A673 (cell line): Measurements from ENCODE around the gene SPRY1. TPM values are rescaled to one million over a fixed set of nuclear protein-coding genes. Genes with fewer than 3 reads are reported as not detected.

ENCODE experiments used
- BruUV-seq: library from RNA; stranded (reverse); fragments of 400-500 nt; replicated peaks from 2 replicates; lab custom pipeline; 2021; lab: Mats Ljungman, UMichigan
- CTCF ChIA-PET: fragments of 300-600 bp; sonication (Branson Sonifier 250); formaldehyde crosslinking; loops from one replicate; lab custom pipeline; 2022; ENCODE audit warnings: antibody characterized with exemption; lab: Charles Lee
- POLR2A ChIA-PET: fragments of 300-600 bp; sonication (Branson Sonifier 250); formaldehyde crosslinking; loops from one replicate; lab custom pipeline; 2022; ENCODE audit warnings: antibody characterized with exemption; ENCODE audit not compliant: low non-redundant PET; lab: Charles Lee
- DNase-seq: peaks from one replicate; pipeline ENCODE4 v3.0.0-alpha.2; 2015; ENCODE audit warnings: low spot score
- H3K27ac ChIP-seq: fragments of 200-600 bp; sonication (generic); 2 replicates; pipeline ENCODE4 v1.5.1; 2016; ENCODE audit warnings: mixed run types, low read depth, mild to moderate bottlenecking, mixed read lengths, antibody characterized with exemption, low read length; ENCODE audit not compliant: poor library complexity, severe bottlenecking
- H3K27me3 ChIP-seq: fragments of 200-600 bp; sonication (generic); replicated peaks from 2 replicates; pipeline ENCODE4 v1.6.1; 2017; ENCODE audit warnings: mixed run types, low read depth, mild to moderate bottlenecking, mixed read lengths, antibody characterized with exemption, low read length; ENCODE audit not compliant: insufficient read depth, poor library complexity
- H3K36me3 ChIP-seq: fragments of 200-600 bp; sonication (generic); 2 replicates; pipeline ENCODE4 v1.6.1; 2016; ENCODE audit warnings: mixed run types, mild to moderate bottlenecking, mixed read lengths, antibody characterized with exemption, low read length; ENCODE audit not compliant: insufficient read depth, poor library complexity, severe bottlenecking
- H3K4me1 ChIP-seq: fragments of 200-600 bp; sonication (generic); 2 replicates; pipeline ENCODE4 v1.6.1; 2017; ENCODE audit warnings: mixed run types, mild to moderate bottlenecking, mixed read lengths, antibody characterized with exemption, low read length; ENCODE audit not compliant: insufficient read depth, poor library complexity, severe bottlenecking
- H3K4me3 ChIP-seq: fragments of 200-600 bp; sonication (generic); 2 replicates; pipeline ENCODE4 v1.5.1; 2016; ENCODE audit warnings: low read depth, mixed run types, mild to moderate bottlenecking, mixed read lengths, low read length; ENCODE audit not compliant: poor library complexity, severe bottlenecking
- H3K9me3 ChIP-seq: fragments of 200-600 bp; sonication (generic); 2 replicates; pipeline ENCODE4 v1.6.1; 2016; ENCODE audit warnings: mixed run types, low read depth, mild to moderate bottlenecking, mixed read lengths, antibody characterized with exemption, low read length; ENCODE audit not compliant: poor library complexity, severe bottlenecking
- CTCF ChIP-seq: fragments of 300-800, 200-600 bp; sonication (generic); conservative IDR thresholded peaks from 2 replicates; pipeline ENCODE4 v1.5.1; 2017; ENCODE audit warnings: low read depth, mild to moderate bottlenecking, antibody characterized with exemption, low read length, moderate library complexity, mixed read lengths
- EZH2 ChIP-seq: fragments of 200-600 bp; sonication (generic); IDR thresholded peaks from 2 replicates; pipeline ENCODE4 v1.6.1; 2017; ENCODE audit warnings: borderline replicate concordance, low read depth, mild to moderate bottlenecking, mixed read lengths, antibody characterized with exemption, low read length; ENCODE audit not compliant: poor library complexity, severe bottlenecking
- intact Hi-C: fragments of 100-400 bp; cut with micrococcal nuclease; formaldehyde crosslinking; loops from one replicate; pipeline ENCODE4 v1.10.0; 2022; ENCODE audit not compliant: unreplicated experiment
- total RNA-seq: library from RNA; stranded (reverse); gene quantifications from 2 replicates; pipeline ENCODE4 v1.2.3, GENCODE V29; 2021

Gene SPRY1
- total RNA-seq, 1 experiment from 2014 or later: 6.0 TPM

DNA sequence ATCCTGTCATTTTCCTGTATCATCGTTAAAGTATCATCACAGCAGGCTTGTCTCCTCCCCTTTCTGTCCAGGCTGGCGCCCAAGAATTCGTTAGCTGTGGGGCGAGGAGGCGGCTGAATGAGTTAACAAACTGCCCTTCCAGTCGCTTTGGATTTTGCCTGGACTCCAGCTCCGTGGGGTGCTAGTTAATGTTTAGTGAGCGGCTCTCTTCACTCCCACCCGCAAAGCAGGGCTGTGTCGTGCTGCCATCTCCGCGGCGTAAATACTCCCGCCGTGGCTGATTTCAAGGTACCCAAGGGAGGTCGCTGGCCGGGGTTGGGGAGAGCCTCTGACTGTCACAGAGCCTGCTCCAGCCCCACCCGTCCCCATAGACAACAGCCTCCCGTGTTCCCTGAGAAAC is 44.9 kb upstream of the SPRY1 start:
- ChIA-PET CTCF (interaction anchor here (0.6 to 0.7 kb wide), 2 partner anchors 9 to 11 kb away, joined by 3 to 9 read pairs; no protein-coding TSS in a partner anchor), POLR2A (no interaction called here)
- no TSS peak for BruUV-seq

GRCh38 chr4:123352240-123352945 is 44.2 kb upstream of the SPRY1 start:
- Histone ChIP-seq H3K9me3 (no peaks in the 10 kb centered on the region), H3K4me3 (no peak overlapping the region), H3K27me3 (no peaks in the 10 kb centered on the region), H3K4me1 (peaks cover 11% of the 10 kb centered on the region), H3K36me3 (no peaks in the 10 kb centered on the region), H3K27ac (no peak overlapping the region)
- no TSS peak for BruUV-seq
- peak; percentile 69 for DNase-seq
- intact Hi-C loops: no loop called here
- POLR2A ChIA-PET: no interaction called here
- no peak for TF ChIP-seq EZH2
- no peak for TF ChIP-seq CTCF
- CTCF ChIA-PET: interaction anchor here (0.6 to 0.7 kb wide), 2 partner anchors 9 to 10 kb away, joined by 3 to 9 read pairs; no protein-coding TSS in a partner anchor

More for the DNA sequence above, 44.9 kb upstream of the SPRY1 start:
- no peak overlapping the region for H3K4me3 ChIP-seq
- no peaks in the 10 kb centered on the region for H3K27me3 ChIP-seq
- H3K36me3 ChIP-seq: no peaks in the 10 kb centered on the region
- DNase-seq: no peak
- TF ChIP-seq CTCF (no peak), EZH2 (no peak)
- H3K27ac ChIP-seq: no peak overlapping the region
- no peaks in the 10 kb centered on the region for H3K9me3 ChIP-seq
- intact Hi-C loops: no loop called here
- H3K4me1 ChIP-seq: peaks cover 11% of the 10 kb centered on the region

DNA sequence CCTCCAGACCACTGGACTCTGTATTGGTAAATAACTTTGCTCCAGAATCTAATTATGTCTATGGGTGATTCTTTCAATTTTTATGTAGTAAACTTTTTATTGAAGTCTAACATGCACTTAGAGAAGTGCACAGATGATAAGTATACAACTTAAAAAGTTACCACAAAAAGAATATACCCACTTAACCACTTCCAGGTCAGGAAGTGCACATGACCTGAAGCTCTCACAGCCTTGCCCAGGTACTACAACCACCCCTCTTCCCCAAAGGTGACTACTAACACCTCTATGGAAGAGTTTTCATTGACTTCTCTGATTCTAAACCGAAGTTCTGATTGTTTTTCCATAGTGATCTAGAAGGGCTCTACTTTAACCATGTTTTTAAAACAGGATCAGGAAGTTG is 43.6 kb upstream of the SPRY1 start:
- TF ChIP-seq EZH2: no peak
- no peak for TF ChIP-seq CTCF
- CTCF ChIA-PET: no interaction called here

More for the DNA sequence above, 43.6 kb upstream of the SPRY1 start:
- Histone ChIP-seq H3K27ac (no peak overlapping the region), H3K4me3 (no peak overlapping the region), H3K9me3 (no peaks in the 10 kb centered on the region), H3K27me3 (no peaks in the 10 kb centered on the region), H3K4me1 (peaks cover 11% of the 10 kb centered on the region), H3K36me3 (no peaks in the 10 kb centered on the region)
- POLR2A ChIA-PET: no interaction called here
- DNase-seq: no peak
- no TSS peak for BruUV-seq
- intact Hi-C loops: no loop called here
